Activated T-cell treated with anti-CD3 and anti-CD28 coated beads, Interleukin-2, amount 50 U/mL, for 24 hours (primary cell): ENCODE data around the gene KIF26A.

Experiments
- DNase-seq: peaks from one replicate; pipeline ENCODE4 v3.0.0-alpha.2; 2020
- H3K27ac Mint-ChIP-seq: 2 replicates; pipeline ENCODE4 v1.8.0; 2020; ENCODE audit warnings: mild to moderate bottlenecking, mixed read lengths
- H3K27me3 Mint-ChIP-seq: 2 replicates; pipeline ENCODE4 v1.8.0; 2020; ENCODE audit warnings: mixed read lengths
- H3K36me3 Mint-ChIP-seq: 2 replicates; pipeline ENCODE4 v1.8.0; 2020; ENCODE audit warnings: low read depth, mixed read lengths
- H3K4me1 Mint-ChIP-seq: 2 replicates; pipeline ENCODE4 v1.8.0; 2020; ENCODE audit warnings: low read depth, mixed read lengths
- H3K4me3 Mint-ChIP-seq: 2 replicates; pipeline ENCODE4 v1.8.0; 2020; ENCODE audit warnings: mild to moderate bottlenecking, moderate library complexity, mixed read lengths
- H3K9me3 Mint-ChIP-seq: 2 replicates; pipeline ENCODE4 v1.8.0; 2020; ENCODE audit warnings: mixed read lengths

KIF26A gene

DNA sequence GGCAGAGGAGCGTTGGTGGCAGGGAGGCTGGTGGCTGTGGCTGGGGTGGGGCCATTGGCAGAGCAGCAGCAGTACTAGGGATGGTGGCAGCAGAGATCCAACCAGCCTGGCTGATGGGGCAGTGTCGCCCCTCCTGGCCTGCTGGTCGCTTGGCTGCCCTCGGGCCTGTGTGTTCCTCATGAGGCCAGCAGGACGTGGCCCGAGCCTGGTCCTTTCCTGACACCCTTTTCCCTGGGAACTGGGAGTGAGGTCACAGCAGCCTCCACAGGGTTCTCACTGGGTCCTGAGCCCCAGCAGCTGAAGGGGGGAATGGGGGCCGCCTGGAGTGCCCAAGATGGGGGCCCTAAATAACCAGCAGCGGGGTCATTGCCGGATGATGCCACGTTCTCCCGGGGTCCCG, 46.1 kb downstream of the KIF26A start:
- H3K4me3 Mint-ChIP-seq, result no peak overlapping the region
- no peaks in the 10 kb centered on the region for H3K9me3 Mint-ChIP-seq
- no peaks in the 10 kb centered on the region for H3K36me3 Mint-ChIP-seq
- no peak overlapping the region for H3K27ac Mint-ChIP-seq
- peaks cover 4% of the 10 kb centered on the region for H3K27me3 Mint-ChIP-seq
- no peak for DNase-seq
- no peaks in the 10 kb centered on the region for H3K4me1 Mint-ChIP-seq

DNA sequence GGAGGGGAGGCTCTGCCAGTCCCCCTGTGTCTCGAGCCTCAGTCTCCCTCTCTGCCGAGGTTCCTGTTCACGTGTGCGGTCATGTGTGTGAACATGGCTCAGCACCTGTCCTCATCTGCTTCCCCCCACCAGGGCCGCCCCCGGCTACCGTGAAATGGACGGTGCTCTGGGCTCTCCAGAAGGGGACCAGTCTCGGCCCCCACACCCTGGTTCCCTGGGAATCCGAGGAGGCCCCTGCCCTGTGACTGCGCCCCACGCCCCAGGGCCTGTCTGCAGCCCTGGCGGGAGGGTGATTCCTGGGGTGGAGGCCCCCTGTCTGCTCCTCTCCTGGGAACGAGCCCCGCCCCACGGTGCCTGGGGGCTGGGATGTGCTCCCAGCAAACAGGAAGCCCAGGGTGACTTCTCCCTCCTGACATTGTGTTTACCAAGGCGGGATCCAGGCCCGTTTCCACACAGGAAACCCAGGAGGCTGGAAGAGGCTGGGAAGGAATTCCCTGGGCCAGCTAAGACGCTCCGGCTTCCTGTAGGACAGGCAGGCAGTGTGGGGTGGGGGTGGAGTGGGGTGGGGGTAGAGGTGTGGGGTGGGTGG, 46.6 kb downstream of the KIF26A start:
- H3K27ac Mint-ChIP-seq, result no peak overlapping the region
- H3K36me3 Mint-ChIP-seq, result no peaks in the 10 kb centered on the region
- no peak overlapping the region for H3K4me3 Mint-ChIP-seq
- no peaks in the 10 kb centered on the region for H3K4me1 Mint-ChIP-seq
- no peak for DNase-seq
- H3K9me3 Mint-ChIP-seq, result no peaks in the 10 kb centered on the region
- H3K27me3 Mint-ChIP-seq, result peaks cover 4% of the 10 kb centered on the region

DNA sequence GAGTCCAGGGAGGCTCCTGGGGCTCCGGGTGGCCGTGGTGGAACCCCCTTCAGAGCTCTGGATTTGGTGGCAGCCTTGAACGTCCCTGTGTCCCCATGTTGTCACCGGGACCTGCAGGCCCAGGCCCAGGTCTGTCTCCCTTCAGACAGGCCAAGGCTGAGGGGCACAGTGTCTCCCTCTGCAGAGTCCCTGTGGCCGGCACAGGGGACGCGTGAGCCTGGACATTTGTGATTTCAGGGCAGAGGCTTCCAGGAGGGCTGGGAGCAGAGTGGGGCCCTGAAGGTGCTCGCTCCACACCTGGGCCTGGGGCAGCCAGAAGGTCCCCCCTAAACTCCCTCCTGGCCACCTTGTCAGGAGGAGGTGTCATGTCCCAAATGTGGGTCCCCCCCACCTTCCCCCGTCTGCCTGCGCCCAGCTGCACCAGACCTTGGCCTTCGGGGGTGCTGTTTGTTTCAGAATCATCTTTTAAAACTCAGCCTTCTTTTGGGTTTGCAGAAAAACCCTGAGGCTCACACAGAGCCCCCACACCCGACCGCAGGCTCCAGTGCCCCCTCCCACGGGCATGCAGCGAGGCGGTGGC, 47.6 kb downstream of the KIF26A start:
- H3K4me3 Mint-ChIP-seq, result no peak overlapping the region
- no peaks in the 10 kb centered on the region for H3K4me1 Mint-ChIP-seq
- H3K27ac Mint-ChIP-seq, result no peak overlapping the region
- no peaks in the 10 kb centered on the region for H3K36me3 Mint-ChIP-seq
- DNase-seq, result no peak
- peaks cover 4% of the 10 kb centered on the region for H3K27me3 Mint-ChIP-seq
- H3K9me3 Mint-ChIP-seq, result no peaks in the 10 kb centered on the region

DNA sequence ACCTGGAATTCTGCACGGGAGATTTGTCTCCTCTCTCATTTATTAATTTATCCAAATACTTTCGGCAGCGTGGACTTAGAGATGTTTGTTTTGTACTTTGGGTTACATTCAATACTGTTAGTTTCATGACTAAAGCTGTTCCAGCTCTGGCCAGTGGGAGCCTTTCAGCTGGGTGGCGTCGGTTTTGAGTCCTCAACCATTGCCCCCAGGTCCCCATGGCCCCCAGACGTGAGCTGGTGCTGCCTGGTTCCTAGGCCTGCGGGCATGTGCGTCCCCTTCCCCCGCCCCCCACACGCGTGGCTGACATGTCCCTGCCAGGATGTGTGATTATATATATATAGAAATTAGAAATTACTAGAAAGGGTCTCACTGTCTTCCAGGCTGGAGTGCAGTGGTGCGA, 48.2 kb downstream of the KIF26A start:
- Mint-ChIP-seq H3K27ac (no peak overlapping the region), H3K27me3 (peaks cover 4% of the 10 kb centered on the region), H3K4me3 (no peak overlapping the region), H3K36me3 (no peaks in the 10 kb centered on the region), H3K4me1 (no peaks in the 10 kb centered on the region), H3K9me3 (no peaks in the 10 kb centered on the region)
- no peak for DNase-seq

DNA sequence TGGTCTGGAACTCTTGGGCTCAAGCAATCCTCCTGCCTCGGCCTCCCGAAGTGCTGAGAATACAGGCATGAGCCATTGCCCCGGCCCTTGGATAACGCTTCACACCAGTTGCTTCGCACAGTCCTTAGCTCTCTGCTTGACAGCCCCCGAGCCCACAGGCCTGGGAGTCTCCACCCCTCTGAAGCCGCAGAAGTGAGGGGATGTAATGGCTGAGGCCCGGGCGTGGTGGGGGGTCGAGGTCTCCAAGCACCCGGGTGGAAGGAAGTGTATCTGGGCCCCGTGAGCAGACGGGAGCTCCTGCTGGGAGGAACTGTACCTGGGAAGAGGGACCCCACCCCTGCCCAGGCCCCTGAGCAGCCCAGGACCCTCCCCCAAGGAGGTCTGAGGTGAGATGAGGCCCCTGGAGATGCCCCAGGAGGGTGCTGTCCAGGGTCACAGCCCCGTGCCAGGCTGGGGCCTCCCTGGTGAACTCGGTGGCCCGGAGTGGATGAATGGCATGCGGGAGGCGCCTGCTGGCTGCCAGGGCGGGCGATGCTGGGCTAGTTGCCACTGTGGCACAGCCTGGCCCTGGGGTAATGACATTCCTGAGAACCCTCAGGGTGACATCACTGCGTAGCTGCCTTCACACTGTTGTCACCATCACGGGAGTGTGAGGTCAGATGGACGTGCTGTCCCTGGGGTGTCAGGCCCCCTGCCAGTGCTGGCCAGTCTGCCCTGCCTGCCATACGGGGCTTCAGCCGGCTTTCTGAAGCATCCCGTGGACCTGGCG, 48.9 kb downstream of the KIF26A start:
- no peak for DNase-seq
- Mint-ChIP-seq H3K4me3 (no peak overlapping the region), H3K4me1 (no peaks in the 10 kb centered on the region), H3K9me3 (no peaks in the 10 kb centered on the region), H3K27ac (no peak overlapping the region), H3K36me3 (no peaks in the 10 kb centered on the region), H3K27me3 (peaks cover 4% of the 10 kb centered on the region)

DNA sequence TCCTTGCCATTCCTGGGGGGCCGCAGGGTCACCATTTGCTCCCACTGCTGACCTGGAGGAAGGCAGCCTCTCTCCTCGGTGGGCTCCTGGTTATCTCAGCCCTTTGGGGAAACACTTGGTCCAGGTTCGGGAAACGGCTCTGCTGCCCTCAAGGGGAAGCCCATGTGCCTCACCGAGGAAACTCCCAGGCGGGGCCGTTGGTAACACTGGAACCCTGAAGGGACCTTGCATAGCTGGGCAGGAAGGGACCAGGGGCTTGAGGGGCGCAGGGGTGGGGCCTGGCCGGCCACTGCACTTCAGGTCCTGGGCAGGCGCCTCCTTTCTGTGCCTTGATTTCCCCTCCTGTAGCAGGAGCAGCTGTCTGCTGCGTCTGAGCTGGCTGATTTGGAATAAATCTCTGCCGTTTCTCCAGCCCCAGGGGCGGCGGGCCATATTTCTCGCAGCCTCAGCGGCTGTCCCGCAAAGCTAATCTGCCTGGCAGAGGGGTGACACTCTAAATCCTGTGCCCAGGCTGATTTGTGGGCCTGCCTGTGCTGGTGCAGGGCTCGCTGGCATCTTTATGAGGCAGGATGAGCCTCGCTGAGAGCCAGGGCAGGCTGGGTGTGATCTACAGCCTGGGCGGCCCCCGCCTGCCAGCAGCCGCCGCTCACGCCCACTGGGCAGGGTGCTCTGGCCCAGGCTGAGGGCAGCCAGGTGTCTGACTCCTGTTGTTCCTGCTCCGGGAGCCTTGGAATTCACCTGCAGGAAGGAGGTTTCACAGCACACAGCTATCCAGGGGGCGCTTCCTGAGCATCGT, 49.7 kb downstream of the KIF26A start:
- H3K4me1 Mint-ChIP-seq, result no peaks in the 10 kb centered on the region
- DNase-seq, result no peak
- H3K36me3 Mint-ChIP-seq, result no peaks in the 10 kb centered on the region
- H3K27ac Mint-ChIP-seq, result no peak overlapping the region
- peaks cover 4% of the 10 kb centered on the region for H3K27me3 Mint-ChIP-seq
- no peak overlapping the region for H3K4me3 Mint-ChIP-seq
- H3K9me3 Mint-ChIP-seq, result no peaks in the 10 kb centered on the region

DNA sequence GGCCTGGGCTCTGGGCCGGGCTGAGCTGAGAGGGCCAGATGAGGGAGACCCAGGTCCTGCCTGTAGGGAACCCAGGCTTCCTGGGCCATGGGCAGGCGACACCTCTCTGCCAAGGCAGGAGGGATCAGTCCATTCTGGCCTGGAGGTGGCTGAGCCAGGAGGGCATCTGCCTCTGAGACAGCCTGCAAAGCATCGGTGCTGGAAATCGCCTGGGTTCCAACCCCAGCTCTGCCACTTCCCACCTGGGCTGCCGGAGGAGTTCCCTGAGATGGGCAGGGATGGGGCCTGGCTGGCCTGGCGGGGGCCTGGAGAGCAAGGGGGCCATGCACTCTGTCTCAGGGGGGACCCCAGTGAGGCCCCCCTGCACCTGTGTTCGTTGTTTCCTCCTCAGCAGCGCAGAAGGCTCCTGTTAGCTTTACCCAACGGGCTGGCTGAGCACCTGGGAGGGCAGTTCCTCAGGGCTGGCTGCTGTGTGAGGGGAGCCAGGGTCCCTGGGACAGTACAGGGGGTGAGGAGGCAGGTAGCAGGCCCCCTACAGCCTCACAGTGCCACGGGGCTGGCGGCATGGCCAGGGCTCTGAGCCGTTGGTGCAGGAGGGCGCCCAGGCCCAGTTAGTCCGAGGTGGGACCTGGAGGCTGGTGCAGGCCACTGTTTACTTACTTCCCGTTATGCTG, 50.5 kb downstream of the KIF26A start:
- Mint-ChIP-seq H3K9me3 (no peaks in the 10 kb centered on the region), H3K27ac (no peak overlapping the region), H3K4me3 (no peak overlapping the region), H3K27me3 (peaks cover 4% of the 10 kb centered on the region), H3K4me1 (no peaks in the 10 kb centered on the region), H3K36me3 (no peaks in the 10 kb centered on the region)
- DNase-seq, result no peak

DNA sequence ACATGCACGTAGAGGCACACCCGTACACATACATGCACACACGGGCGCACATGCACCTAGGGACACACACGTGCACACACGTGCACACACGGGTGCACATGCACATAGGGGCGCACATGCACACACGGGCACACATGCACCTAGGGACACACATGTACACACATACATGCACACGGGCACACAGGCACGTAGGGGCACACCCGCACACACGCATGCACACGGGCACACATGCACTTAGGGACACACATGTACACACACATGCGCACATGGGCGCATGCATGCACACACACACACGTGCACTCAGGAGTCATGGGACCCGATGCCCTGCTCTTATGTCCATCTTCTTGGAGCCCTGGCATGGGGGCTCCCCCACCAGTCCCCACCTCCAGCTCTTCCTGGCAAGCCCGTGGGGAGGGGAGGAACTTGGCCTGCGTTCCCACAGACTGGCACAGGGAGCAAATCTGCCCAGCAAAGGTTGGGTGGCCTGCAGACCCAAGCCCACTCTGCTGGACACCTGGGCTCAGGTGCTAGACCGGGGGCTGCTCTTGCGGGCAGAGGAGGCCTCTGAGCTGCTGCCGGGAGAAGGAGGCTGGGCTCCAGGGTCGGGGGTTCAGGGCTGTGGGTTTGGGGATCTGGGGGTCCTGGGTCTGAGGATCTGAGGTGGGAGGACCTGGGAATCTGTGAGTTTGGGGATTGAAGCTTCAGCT, 51.4 kb downstream of the KIF26A start:
- Mint-ChIP-seq H3K9me3 (no peaks in the 10 kb centered on the region), H3K4me1 (no peaks in the 10 kb centered on the region), H3K27ac (no peak overlapping the region), H3K4me3 (no peak overlapping the region), H3K27me3 (peaks cover 4% of the 10 kb centered on the region), H3K36me3 (no peaks in the 10 kb centered on the region)
- no peak for DNase-seq

DNA sequence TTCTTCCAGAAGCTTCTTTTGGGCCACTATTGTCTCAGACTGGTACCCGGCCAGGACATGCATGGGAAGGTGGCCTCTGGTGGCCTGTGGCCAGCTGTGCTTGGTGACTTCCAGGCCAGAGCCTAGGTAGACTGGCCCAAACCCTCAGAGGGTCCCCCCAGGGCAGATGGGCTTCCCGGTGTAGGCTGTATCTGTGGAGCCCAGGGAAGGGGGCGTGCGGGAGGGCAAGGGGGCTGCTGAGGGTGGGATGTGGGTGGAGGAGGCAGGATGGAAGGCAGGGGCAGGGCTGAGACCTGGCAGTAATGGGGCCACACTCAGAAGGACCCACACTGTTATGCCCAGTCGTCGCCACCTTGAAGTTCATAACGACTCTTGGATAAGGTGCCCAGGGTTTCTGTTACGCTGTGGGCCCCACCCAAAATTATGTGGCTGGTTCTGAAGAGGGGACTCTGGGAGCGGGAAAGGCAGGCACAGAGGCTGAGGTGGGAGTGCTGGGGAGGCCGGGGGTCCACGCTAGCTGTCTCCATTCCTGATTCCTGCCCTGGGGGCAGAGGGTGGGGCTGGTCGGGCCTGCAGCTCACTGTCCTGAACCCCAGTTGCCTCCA, 52.1 kb downstream of the KIF26A start:
- H3K36me3 Mint-ChIP-seq, result no peaks in the 10 kb centered on the region
- no peak overlapping the region for H3K27ac Mint-ChIP-seq
- no peaks in the 10 kb centered on the region for H3K9me3 Mint-ChIP-seq

DNA sequence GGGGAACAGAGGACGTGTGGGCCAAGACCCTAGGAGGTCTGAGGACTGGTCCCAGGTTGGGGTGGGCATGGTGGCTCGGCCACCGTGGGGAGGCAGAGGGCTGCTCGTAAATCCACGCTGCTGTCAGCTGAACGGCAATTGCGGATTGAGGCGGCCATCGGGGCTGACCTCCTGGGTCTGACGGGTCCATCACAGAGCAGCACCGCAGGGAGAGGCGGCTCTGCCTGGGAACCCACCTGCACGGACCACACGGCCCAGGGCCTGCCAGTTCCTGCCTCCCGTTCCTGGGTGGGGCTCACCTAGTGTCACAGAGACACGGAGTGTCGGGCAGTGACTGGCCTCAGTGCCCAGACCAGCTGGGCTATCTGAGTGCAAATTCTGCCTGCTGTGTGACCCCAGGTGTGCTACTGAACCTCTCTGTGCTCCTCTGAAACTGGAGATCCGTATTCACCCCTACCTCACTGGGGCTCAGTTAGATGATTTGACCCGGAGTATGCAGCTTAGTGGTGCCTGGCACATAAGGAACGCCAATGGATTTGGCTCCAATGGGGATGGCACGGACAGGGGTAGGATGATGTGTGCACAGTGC, 53.1 kb downstream of the KIF26A start:
- Mint-ChIP-seq H3K9me3 (no peaks in the 10 kb centered on the region), H3K36me3 (no peaks in the 10 kb centered on the region)

More for the DNA sequence above, 52.1 kb downstream of the KIF26A start:
- no peak overlapping the region for H3K4me3 Mint-ChIP-seq
- no peaks in the 10 kb centered on the region for H3K4me1 Mint-ChIP-seq
- peaks cover 4% of the 10 kb centered on the region for H3K27me3 Mint-ChIP-seq
- DNase-seq, result no peak

DNA sequence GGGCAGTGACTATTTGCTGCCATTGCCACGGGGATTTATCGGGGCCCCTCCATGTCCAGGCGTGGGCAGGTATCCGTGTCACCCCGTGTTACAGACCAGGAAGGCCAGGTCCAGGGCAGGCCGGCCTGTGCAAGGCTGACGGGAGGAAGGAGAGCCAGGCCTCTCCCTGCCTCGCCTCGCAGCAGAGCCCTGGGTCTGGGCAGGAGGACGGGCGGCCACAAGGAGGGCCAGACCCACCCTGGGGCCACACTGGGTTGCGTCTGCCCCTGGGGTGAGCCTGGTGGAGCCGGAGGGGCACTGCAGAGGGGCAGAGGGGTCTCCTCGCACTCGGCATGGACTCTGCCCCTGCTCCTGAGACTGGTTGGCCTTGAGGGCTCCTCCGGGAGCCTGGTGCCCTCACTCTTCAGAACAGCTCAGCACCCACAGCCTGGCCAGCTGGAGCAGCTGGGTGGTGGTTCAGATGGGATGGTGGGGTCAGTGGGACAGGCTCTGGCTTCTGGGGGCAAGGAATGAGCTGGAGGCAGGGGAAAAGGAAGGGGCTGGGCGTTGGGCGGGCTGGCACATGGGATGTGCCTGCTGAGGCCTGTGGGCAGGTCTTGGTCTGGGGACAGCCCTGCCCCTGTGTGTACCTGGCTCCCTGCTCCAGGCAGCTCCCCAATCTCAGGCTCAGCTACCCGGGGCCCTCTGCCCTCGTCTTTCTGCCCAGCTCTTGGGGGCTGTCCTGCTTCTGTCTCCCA, 53.9 kb downstream of the KIF26A start:
- H3K27ac Mint-ChIP-seq, result no peak overlapping the region
- H3K36me3 Mint-ChIP-seq, result no peaks in the 10 kb centered on the region
- no peak for DNase-seq
- peaks cover 7% of the 10 kb centered on the region for H3K4me1 Mint-ChIP-seq
- H3K4me3 Mint-ChIP-seq, result no peak overlapping the region
- peaks cover 4% of the 10 kb centered on the region for H3K27me3 Mint-ChIP-seq
- H3K9me3 Mint-ChIP-seq, result no peaks in the 10 kb centered on the region

More for the DNA sequence above, 53.1 kb downstream of the KIF26A start:
- H3K27ac Mint-ChIP-seq, result no peak overlapping the region
- no peak for DNase-seq
- peaks cover 4% of the 10 kb centered on the region for H3K27me3 Mint-ChIP-seq
- H3K4me3 Mint-ChIP-seq, result no peak overlapping the region
- peaks cover 5% of the 10 kb centered on the region for H3K4me1 Mint-ChIP-seq

DNA sequence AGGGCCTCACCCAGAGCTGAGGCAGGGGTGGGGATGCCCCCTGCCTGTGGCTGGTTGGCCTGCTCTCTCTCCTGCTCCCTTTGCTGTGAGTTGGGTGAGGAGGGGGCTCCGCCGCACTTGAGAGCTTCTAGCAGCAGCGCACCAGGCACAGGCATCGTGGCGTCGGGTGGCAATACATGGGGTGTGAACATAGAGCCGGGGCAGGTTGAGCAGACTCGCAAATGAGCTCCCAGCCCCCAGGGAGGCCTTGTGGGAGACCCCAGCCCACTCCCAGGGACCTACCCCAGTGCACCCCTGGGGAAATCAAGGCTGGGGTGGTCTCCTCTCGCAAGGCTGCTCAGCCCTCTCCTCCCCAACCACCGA, 54.5 kb downstream of the KIF26A start:
- Mint-ChIP-seq H3K4me3 (no peak overlapping the region), H3K27me3 (peaks cover 4% of the 10 kb centered on the region), H3K36me3 (no peaks in the 10 kb centered on the region), H3K4me1 (peaks cover 7% of the 10 kb centered on the region), H3K27ac (no peak overlapping the region), H3K9me3 (no peaks in the 10 kb centered on the region)
- no peak for DNase-seq

DNA sequence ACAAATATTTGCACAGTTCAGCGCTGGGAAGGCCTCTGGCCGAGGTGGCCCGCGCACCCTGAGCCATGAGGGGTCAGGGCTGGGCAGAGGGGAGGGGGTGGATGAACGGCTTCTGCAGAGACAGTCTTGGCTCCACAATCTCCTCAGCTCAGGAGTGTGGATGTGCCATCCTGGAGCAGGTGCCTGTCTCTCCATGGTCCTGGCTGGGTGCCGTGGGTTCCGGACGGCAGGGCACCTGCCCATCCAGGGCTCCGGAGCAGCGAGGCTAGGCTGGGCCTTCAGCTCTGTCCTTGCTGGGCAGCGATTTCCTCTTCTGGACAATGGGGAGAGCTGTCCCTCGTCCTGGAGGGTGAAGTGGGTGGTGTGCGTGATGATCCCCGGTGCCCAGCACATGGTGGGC, 55.6 kb downstream of the KIF26A start:
- Mint-ChIP-seq H3K4me1 (peaks cover 7% of the 10 kb centered on the region), H3K9me3 (no peaks in the 10 kb centered on the region), H3K27ac (no peak overlapping the region), H3K4me3 (no peak overlapping the region), H3K27me3 (peaks cover 4% of the 10 kb centered on the region), H3K36me3 (no peaks in the 10 kb centered on the region)
- DNase-seq, result no peak
